ENCODE data around the gene IGLL1. TPM values are rescaled to one million over a fixed set of nuclear protein-coding genes. Genes with fewer than 3 reads are reported as not detected.
"Not testable (repeated sequence)": the region's sequence is repeated elsewhere in the genome, so short reads cannot be mapped to it uniquely, and the experiment has no call there.

The IGLL1 gene
- not detected for total RNA-seq

DNA sequence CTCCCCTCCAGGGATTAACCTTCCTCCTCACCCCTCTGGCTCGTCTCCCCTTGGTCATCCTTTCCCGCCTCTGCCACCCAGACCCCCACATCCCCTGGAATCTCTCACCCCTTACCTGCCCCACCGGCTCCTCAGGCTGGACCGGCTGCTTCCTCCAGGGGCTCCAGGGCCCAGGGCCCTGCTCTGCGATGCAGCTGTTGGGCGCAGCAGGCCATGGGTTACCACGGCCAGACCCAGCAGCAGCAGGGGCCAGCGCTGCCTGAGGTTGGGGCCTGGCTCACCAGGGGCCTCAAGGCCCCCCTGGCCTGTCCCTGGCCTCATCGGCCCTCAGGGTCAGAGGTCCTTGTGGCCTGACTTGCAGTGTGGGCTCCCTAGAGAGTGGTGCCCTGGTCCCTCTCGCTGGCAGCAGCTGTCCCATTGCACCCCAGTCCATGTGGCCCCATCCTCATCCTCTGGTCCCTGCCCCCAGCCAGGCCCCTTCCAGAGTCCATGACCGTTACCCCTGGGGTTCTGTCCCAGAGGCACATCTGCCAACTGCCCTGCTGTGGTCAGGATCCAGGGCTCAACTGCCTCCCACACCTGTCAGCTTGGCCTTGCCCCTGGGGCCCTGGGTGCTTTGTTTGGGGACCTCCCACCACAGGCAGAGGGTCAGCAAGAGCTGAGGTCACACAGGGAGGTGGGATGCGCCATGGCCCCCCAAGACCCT lies at the start of gene IGLL1:
Gene IGLL1 (minus strand): TSS at position 421 of the 706 bp plus-strand sequence. CDS start 100 bp downstream, at position 321.
- ATAC-seq (peak in 1 of 2 donors; percentile 26), DNase-seq (ENCODE audit: low spot score) (no peak)
- no peak within 1 kb of the TSS for H3K27ac Mint-ChIP-seq
- no peak within 1 kb of the TSS for H3K4me3 Mint-ChIP-seq
- H3K4me1 Mint-ChIP-seq (ENCODE audit: low read depth in 2 of 2) = no peaks in the 10 kb centered on the region
- H3K27me3 Mint-ChIP-seq = peaks cover 7 to 19% of the 10 kb centered on the region in 2 donors
- no peaks in the 10 kb centered on the region for H3K9me3 Mint-ChIP-seq
- no peaks in the 10 kb centered on the region for H3K36me3 Mint-ChIP-seq

DNA sequence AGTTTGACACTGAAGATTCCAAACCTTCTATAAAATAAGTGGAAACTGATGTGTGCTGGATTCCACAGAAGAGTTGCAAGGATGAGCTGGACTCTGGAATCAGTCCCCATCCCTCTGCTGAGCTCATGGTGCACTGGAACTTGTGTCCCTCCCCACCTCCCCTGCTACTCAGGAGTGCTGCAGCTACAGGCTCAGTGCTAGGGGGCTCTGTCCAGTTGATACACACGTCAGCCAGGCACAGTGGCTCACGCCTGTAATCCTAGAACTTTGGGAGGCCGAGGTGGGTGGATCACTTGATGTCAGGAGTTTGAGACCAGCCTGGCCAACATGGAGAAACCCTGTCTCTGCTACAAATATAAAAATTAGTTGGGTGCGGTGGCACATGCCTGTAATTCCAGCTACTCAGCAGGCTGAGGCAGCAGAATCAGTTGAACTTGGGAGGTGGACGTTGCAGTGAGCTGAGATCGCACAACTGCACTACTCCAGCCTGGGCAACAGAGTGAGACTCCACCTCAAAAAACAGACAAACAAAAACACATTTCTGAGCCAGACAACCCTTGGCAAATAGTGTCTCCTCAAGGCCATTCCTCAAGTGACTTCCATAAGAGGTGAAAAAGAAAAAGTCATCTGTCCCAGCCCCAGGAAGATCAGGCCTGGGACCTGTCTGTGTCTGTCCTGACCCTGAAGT lies 48.1 kb upstream of the IGLL1 start:
- ATAC-seq; H3K27me3 Mint-ChIP-seq; H3K27ac Mint-ChIP-seq; H3K9me3 Mint-ChIP-seq; H3K4me3 Mint-ChIP-seq; H3K36me3 Mint-ChIP-seq; DNase-seq (ENCODE audit: low spot score); H3K4me1 Mint-ChIP-seq (ENCODE audit: low read depth in 2 of 2): not testable (repeated sequence)

DNA sequence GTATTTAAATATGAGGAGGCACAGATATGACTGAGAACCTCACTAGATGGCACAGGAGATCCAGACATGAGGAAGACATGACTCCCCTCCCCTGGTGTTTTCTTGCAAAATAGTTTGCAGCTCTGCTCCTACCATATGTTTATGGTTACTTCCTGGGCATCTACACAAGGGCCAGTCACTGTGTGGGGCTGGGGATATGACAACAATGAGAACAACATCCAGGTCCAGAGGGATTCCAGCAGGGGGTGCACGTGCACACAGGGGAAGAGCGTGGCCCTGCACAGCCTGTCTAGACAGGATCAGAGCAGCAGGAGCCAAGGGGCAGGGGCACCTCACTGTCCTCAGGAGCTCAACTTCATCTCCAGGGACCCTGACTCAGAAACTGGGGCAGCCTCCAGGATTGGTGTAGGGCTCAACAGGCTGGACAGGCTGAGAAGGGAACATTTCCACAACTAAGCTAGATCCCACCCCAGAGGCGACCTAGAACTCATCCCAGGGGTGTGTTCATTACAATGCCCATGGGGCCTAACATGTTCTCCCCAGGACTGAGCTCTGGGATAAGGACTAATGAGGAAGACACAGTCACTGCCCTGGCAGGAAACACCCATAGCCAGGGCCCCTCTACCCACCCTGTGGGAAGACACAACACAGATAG lies 47.4 kb upstream of the IGLL1 start:
- not testable (repeated sequence) for H3K27ac Mint-ChIP-seq; DNase-seq (ENCODE audit: low spot score); H3K4me3 Mint-ChIP-seq; H3K27me3 Mint-ChIP-seq; H3K4me1 Mint-ChIP-seq (ENCODE audit: low read depth in 2 of 2); H3K36me3 Mint-ChIP-seq; H3K9me3 Mint-ChIP-seq
- ATAC-seq = peak; percentile 64 to 66

DNA sequence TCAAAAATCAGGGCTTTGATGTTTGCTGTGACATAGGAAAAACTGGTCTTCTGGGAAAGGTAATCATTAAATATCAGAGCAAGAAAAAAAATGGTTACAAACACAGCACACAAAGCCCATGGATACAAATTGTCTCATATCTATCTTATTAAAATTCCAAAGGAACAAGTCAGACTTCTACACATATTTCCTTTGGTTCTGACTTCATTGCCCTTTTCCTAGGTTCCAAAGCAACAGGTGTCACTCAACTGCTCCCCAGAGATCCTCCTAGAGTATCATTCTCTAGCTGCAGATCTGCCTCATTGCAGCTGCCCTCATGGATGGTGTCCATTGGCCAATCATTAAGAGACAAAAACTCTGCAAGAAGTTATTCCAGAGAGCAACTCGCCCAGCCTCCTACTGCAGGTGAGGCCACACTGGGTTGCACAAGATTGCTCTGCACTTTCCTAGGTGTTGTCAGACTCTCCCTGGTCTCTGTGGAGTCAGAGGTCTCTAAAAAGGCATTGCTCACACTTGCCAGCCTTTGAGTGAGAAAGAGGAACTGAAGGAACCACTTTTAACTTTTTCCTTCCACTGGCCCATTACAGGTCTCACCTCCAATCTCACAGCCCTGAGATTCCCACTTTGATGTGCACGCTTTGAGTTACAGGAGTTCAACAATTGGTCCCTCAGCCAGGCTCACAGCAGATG lies 46.3 kb upstream of the IGLL1 start:
- H3K4me1 Mint-ChIP-seq (ENCODE audit: low read depth in 2 of 2) = peaks cover 0 to 3% of the 10 kb centered on the region in 2 donors
- no peaks in the 10 kb centered on the region for H3K27me3 Mint-ChIP-seq
- no peaks in the 10 kb centered on the region for H3K9me3 Mint-ChIP-seq
- H3K4me3 Mint-ChIP-seq = no peak overlapping the region
- H3K36me3 Mint-ChIP-seq = no peaks in the 10 kb centered on the region
- no peak for DNase-seq (ENCODE audit: low spot score)
- H3K27ac Mint-ChIP-seq = no peak overlapping the region
- ATAC-seq = no peak

DNA sequence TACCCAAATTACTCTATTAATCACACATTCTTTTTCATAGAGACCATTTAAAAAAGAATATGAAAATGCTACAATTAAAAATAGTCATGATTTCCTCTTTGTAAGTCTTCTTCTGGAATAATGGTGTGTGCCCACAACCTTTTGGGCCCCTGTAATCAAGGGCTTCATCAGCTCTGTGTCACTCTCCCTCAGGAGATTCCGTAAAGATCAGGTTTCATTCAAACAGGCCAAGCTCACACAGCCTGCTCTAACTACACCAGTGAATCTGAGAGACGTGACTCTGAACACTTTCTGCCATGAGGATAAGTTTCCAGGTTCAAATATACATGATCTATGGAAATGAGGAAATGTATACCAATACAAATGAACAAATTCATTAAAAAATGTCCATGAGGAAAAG lies 42.5 kb upstream of the IGLL1 start:
- DNase-seq (ENCODE audit: low spot score) = no peak
- no peak overlapping the region for H3K4me3 Mint-ChIP-seq
- no peaks in the 10 kb centered on the region for H3K36me3 Mint-ChIP-seq
- peaks cover 0 to 3% of the 10 kb centered on the region in 2 donors for H3K4me1 Mint-ChIP-seq (ENCODE audit: low read depth in 2 of 2)
- H3K27ac Mint-ChIP-seq = no peak overlapping the region
- no peak for ATAC-seq
- no peaks in the 10 kb centered on the region for H3K9me3 Mint-ChIP-seq
- H3K27me3 Mint-ChIP-seq = no peaks in the 10 kb centered on the region

DNA sequence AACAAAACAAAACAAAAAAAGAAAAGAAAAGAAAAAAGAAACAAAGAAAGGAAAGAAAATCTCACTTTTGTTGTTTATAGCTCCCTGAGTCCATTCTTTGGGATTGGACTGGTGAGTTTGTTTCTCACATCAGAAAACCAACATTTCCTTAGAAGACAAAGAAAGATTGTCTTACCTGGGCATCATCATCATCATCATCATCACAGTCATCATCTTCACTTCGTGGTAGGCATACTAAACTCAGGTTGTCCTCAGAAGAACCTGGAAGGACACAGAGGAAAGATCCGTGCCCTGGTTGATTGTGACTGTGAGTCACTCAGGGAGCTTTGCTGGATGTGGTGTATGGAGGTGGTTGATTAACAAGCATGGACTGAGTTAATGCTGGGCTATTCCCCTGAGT lies 41.8 kb upstream of the IGLL1 start:
- H3K9me3 Mint-ChIP-seq; ATAC-seq; DNase-seq (ENCODE audit: low spot score); H3K4me3 Mint-ChIP-seq; H3K4me1 Mint-ChIP-seq (ENCODE audit: low read depth in 2 of 2); H3K36me3 Mint-ChIP-seq; H3K27ac Mint-ChIP-seq; H3K27me3 Mint-ChIP-seq: not testable (repeated sequence)

DNA sequence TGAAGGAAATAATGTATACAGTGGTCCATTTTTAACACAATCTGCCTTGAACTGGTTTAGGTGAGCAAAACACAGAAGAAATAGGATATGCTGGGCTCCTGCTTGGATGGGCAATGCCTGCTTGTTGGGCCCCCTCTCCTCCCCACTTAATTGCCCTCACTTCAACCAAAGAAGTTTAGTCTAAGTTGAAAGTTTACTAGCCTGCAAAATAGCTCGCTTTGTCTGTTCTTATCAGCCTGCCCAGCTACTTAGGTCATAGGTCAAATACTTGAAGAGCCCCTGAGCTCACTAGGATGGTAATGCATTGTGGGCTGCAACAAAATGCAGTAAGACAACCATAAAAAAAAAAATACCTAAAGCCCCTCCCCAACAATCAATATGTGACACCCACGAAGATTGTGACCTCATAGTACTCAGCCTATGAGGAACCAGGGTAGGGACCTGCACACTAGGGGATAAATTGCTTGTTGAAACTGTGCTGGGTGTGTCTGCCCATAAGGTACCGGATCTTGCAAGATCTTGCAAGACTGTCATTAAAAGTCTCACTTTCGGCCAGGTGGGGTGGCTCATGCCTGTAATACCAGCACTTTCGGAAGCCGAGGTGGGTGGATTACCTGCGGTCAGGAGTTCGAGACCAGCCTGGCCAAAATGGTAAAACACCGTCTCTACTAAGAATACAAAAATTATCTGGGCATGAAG lies 41.1 kb upstream of the IGLL1 start:
- Mint-ChIP-seq H3K27me3 (no peaks in the 10 kb centered on the region), H3K4me1 (ENCODE audit: low read depth in 2 of 2) (no peaks in the 10 kb centered on the region)

DNA sequence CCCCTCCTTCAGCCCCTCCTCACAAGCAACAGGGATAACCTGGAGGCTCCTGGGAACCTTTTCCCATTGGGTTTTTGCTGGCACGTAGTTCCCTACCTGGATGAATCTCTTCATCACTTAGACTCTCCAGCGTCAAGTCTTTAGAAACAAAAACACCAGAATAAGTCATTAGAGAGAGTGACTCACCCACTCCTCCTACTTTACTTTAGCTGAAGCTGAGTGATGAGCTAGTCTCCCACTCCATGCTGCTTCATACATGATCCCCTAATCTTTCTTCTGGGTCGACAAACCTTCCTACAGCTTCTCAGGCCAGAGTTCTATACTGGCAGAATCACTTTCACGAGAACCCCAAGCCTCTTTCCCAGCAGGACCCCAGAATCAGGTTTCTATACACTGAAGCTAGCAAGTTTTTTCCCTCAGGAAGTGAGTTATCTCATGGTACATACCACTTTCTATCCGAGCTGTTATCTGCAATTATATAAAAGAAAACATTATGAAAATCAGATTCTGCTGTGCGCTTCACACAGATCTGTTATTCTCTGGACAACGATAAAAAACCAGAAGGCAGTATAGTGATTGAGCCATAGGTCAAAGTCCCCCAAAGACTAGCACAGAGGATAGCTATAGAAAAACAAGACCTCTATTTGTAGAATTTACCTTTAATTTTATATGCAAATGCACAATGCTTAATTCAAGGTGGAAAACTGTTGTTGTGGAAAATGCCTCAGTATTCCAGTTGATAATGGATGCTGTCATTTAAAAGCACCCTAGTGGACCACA lies 33.3 kb upstream of the IGLL1 start:
- peaks cover 14 to 16% of the 10 kb centered on the region in 2 donors for H3K4me1 Mint-ChIP-seq (ENCODE audit: low read depth in 2 of 2)

More for the DNA sequence above, 41.1 kb upstream of the IGLL1 start:
- no peak overlapping the region for H3K4me3 Mint-ChIP-seq
- no peaks in the 10 kb centered on the region for H3K9me3 Mint-ChIP-seq
- H3K27ac Mint-ChIP-seq = no peak overlapping the region
- ATAC-seq (no peak), DNase-seq (ENCODE audit: low spot score) (no peak)
- no peaks in the 10 kb centered on the region for H3K36me3 Mint-ChIP-seq

DNA sequence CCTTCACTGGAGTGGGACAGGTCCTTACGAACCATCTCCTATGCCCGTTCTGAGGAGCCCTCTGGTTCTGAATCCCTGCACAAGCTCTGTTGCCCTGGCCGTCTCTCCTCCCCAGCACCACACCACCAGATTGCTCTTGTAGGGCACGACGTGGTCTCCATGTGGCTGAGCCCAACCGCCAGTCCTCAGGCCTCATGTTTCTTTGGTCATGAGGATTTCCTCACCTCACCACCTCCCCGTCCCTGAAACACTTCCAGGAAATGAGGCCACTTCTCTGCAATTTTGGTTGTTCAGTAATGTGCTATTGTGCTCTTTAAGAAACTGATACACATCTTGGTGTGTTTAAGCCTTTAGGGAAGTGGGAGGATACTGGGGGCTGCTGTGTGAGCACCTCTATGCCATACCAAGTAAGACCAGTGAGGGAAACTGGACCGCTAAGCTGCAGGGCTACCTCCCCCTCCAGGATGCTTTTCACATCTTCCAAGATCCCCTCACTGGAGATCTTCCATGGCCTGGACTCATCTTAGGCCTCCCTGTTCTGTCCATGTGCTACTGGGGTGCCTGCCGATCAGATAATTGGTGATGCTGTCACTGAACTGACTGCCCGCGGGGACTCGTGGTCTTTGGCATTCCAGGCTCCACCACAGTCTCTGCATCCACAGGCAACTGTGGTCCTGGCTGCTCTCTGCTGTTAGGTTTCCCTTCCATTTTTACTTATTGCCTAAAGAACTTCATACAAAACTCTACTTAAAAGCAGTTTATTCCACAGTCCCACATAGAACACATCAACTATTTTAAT lies 30.1 kb upstream of the IGLL1 start:
- H3K9me3 Mint-ChIP-seq = no peaks in the 10 kb centered on the region
- ATAC-seq = peak; percentile 76 to 79
- no peak for DNase-seq (ENCODE audit: low spot score)
- peaks cover 14 to 16% of the 10 kb centered on the region in 2 donors for H3K4me1 Mint-ChIP-seq (ENCODE audit: low read depth in 2 of 2)
- peak overlapping the region; percentile 45 to 58 for H3K27ac Mint-ChIP-seq
- H3K27me3 Mint-ChIP-seq = no peaks in the 10 kb centered on the region
- no peaks in the 10 kb centered on the region for H3K36me3 Mint-ChIP-seq
- peak overlapping the region; percentile 47 for H3K4me3 Mint-ChIP-seq

More for the DNA sequence above, 33.3 kb upstream of the IGLL1 start:
- no peaks in the 10 kb centered on the region for H3K9me3 Mint-ChIP-seq
- ATAC-seq = no peak
- no peaks in the 10 kb centered on the region for H3K36me3 Mint-ChIP-seq
- no peaks in the 10 kb centered on the region for H3K27me3 Mint-ChIP-seq
- no peak overlapping the region for H3K4me3 Mint-ChIP-seq
- DNase-seq (ENCODE audit: low spot score) = no peak
- H3K27ac Mint-ChIP-seq = no peak overlapping the region

DNA sequence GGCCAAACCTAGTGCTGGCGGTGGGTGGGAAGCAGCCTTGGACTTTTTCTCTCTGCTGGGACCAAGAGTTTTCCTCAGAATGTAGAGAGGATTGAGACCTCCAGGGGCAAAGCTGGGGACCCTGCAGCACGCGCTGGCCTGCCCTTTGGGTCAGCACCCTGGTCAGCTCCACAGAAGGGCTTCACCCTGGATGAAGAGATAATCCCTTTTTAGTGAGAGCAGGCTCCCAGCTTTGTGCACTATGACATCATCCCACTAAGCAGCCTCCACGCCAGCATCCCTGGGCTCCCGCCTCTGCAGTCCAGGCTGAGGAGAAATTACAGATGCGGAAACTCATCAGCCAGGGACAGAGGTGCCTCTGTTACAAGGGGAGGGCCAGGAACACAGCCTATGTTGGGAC lies 28.5 kb upstream of the IGLL1 start:
- ATAC-seq (no peak), DNase-seq (ENCODE audit: low spot score) (no peak)
- H3K4me1 Mint-ChIP-seq (ENCODE audit: low read depth in 2 of 2) = peaks cover 16% of the 10 kb centered on the region in 2 donors
- H3K4me3 Mint-ChIP-seq = no peak overlapping the region
- no peaks in the 10 kb centered on the region for H3K9me3 Mint-ChIP-seq
- H3K27ac Mint-ChIP-seq = no peak overlapping the region
- no peaks in the 10 kb centered on the region for H3K36me3 Mint-ChIP-seq
- no peaks in the 10 kb centered on the region for H3K27me3 Mint-ChIP-seq

DNA sequence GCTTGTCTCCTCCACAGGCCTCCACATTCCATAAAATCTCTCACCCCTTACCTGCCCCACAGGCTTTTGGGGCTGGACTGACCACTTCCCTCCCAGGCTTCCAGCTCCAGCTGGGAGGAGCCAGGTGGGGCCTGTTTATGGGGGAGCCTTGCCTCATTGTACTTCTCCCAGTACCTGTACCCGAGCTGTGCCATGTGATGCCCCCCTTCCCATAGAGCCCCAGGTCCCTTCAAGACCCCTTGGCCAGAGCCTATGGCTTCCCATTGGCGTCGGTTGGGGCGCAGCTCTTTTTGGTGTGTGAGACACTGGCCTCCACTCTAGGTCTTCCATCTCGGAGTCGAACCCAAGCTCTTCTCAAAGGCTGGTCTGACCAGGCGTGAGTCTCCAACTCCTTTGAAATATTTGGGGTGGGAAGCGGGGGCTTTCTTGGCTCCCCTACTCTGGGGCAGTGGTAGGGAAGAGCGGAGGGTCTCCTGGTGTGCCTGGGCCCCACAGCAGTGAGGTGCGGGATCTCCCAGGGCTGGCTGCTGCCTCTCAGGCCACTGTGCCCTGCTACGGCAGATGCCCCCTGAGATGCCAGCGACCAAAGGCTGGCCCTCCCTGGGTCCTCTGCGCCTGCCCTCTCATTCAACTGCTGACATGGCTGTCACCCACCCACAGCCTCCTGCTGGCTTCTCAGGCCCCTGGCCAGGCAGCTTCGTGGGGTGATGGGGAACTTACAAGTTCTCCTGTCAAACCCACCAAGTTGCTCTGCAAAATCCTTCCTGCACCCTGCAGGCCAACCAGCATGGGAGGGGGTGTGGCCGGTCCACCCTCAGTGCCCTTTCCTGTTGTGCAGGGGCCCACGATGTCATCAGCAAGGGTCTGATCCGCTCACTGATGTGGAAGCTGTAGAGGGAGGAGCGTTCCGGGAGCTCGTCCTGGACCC lies 26.4 kb upstream of the IGLL1 start:
- Mint-ChIP-seq H3K36me3 (no peaks in the 10 kb centered on the region), H3K27me3 (no peaks in the 10 kb centered on the region), H3K27ac (no peak overlapping the region), H3K4me3 (no peak overlapping the region), H3K9me3 (no peaks in the 10 kb centered on the region), H3K4me1 (ENCODE audit: low read depth in 2 of 2) (peaks cover 16% of the 10 kb centered on the region in 2 donors)
- ATAC-seq = no peak
- DNase-seq (ENCODE audit: low spot score) = no peak

All from natural killer cell treated with Interleukin-12 subunit alpha and Interleukin-12 subunit beta and Interleukin-15 and Interleukin-18, amount 100 ng/mL, for 72 hours (primary cell).